HCT116 (cell line): ENCODE measurements around the gene NPIPB8. TPM values are rescaled to one million over a fixed set of nuclear protein-coding genes. Genes with fewer than 3 reads are reported as not detected.
"Not testable (repeated sequence)": the region's sequence is repeated elsewhere in the genome, so short reads cannot be mapped to it uniquely, and the experiment has no call there.

Experiments used
- ATAC-seq: fragments of 200-7000 bp; cut with Tn5 transposase; 2 replicates; pipeline ENCODE4 v1.9.1; 2020; ENCODE audit warnings: mild to moderate bottlenecking, moderate library complexity
- BruUV-seq: library from RNA; stranded (reverse); fragments of 400-500 nt; replicated peaks from 2 replicates; lab custom pipeline; 2021; lab: Mats Ljungman, UMichigan
- CTCF ChIA-PET: fragments of 300-600 bp; sonication (Branson Sonifier 250); formaldehyde crosslinking; loops from one replicate; lab custom pipeline; 2021; ENCODE audit warnings: antibody characterized with exemption; lab: Charles Lee
- POLR2A ChIA-PET: fragments of 300-600, 350-600 bp; sonication (Branson Sonifier 250); formaldehyde crosslinking; loops from one replicate; lab custom pipeline; 2021; ENCODE audit warnings: antibody characterized with exemption; lab: Charles Lee
- RAD21 ChIA-PET, 2 experiments: fragments of 300-600 bp; sonication (Branson Sonifier 250); formaldehyde crosslinking; loops; one replicate each; lab custom pipeline; 2023; ENCODE audit warnings: low total read pairs in 2 of 2; ENCODE audit not compliant: uncharacterized antibody in 2 of 2, unreplicated experiment in 2 of 2, low non-redundant PET in 1 of 2; lab: Charles Lee
- DNase-seq: peaks from one replicate; pipeline ENCODE4 v3.0.0-alpha.2; 2010; ENCODE audit warnings: low read depth, low spot score
- H2AFZ ChIP-seq: fragments of 200-600 bp; shearing (Covaris generic), sonication (generic); 2 replicates; pipeline ENCODE4 v1.6.1; 2017; ENCODE audit warnings: low read depth, mixed run types, mixed read lengths, antibody characterized with exemption, low read length; ENCODE audit not compliant: poor library complexity, severe bottlenecking
- H3K27ac ChIP-seq: 2 replicates; pipeline ENCODE4 v1.5.1; 2012; ENCODE audit warnings: low read depth, low read length
- H3K27me3 ChIP-seq: fragments of 200-600 bp; sonication (generic); 2 replicates; pipeline ENCODE4 v1.6.1; 2016; ENCODE audit warnings: mixed run types, low read length, mixed read lengths; ENCODE audit not compliant: insufficient read depth
- H3K36me3 ChIP-seq, 2 experiments: fragments of 200-500 bp in 1 of 2; fragments of 200-600 bp in 1 of 2; sonication (Bioruptor generic) in 1 of 2; sonication (generic) in 1 of 2; 2 replicates each; pipeline versions ENCODE4 v1.5.1 to v1.6.1; 2014 to 2016; ENCODE audit warnings: low read length in 2 of 2, inconsistent platforms in 1 of 2, mixed read lengths in 1 of 2, mixed run types in 1 of 2; ENCODE audit not compliant: insufficient read depth in 2 of 2, control insufficient read depth in 1 of 2
- H3K4me1 ChIP-seq, 2 experiments: fragments of 200-600 bp in 1 of 2; sonication (generic) in 1 of 2; 2 replicates each; pipeline versions ENCODE4 v1.5.1 to v1.6.1; 2012 to 2017; ENCODE audit warnings: low read length in 2 of 2, inconsistent platforms in 1 of 2, mild to moderate bottlenecking in 1 of 2, mixed read lengths in 1 of 2, mixed run types in 1 of 2, moderate library complexity in 1 of 2; ENCODE audit not compliant: insufficient read depth in 2 of 2, control insufficient read depth in 1 of 2
- H3K4me2 ChIP-seq: fragments of 200-600 bp; sonication (generic); 2 replicates; pipeline ENCODE4 v1.6.1; 2017; ENCODE audit warnings: mixed run types, low read length, mixed read lengths
- H3K4me3 ChIP-seq, 2 experiments: fragments of 200-600 bp in 1 of 2; sonication (generic) in 1 of 2; replicated peaks in 1 of 2; 2 replicates each; pipeline ENCODE4 v1.5.1; 2011 to 2016; ENCODE audit warnings: low read length in 2 of 2, control low read depth in 1 of 2, low read depth in 1 of 2, mild to moderate bottlenecking in 1 of 2, mixed read lengths in 1 of 2, mixed run types in 1 of 2
- H3K79me2 ChIP-seq: fragments of 200-600 bp; sonication (generic); 2 replicates; pipeline ENCODE4 v1.6.1; 2017; ENCODE audit warnings: mild to moderate bottlenecking, mixed run types, low read length, moderate library complexity, mixed read lengths; ENCODE audit not compliant: insufficient read depth
- H3K9ac ChIP-seq: fragments of 200-600 bp; sonication (generic); 2 replicates; pipeline ENCODE4 v1.6.1; 2016; ENCODE audit warnings: low read length, mixed read lengths
- H3K9me2 ChIP-seq: fragments of 200-600 bp; sonication (generic), shearing (Covaris generic); 2 replicates; pipeline ENCODE4 v1.6.1; 2017; ENCODE audit warnings: mixed run types, mild to moderate bottlenecking, moderate library complexity; ENCODE audit not compliant: insufficient read depth
- H3K9me3 ChIP-seq, 2 experiments: fragments of 200-500 bp in 1 of 2; fragments of 200-600 bp in 1 of 2; sonication (Bioruptor generic) in 1 of 2; sonication (generic) in 1 of 2; 2 replicates each; pipeline ENCODE4 v1.6.1; 2014 to 2017; ENCODE audit warnings: low read length in 2 of 2, mixed read lengths in 2 of 2, inconsistent platforms in 1 of 2, low read depth in 1 of 2, mild to moderate bottlenecking in 1 of 2, mixed run types in 1 of 2, moderate library complexity in 1 of 2; ENCODE audit not compliant: control insufficient read depth in 1 of 2, insufficient read depth in 1 of 2
- H4K20me1 ChIP-seq: fragments of 200-600 bp; sonication (generic), shearing (Covaris generic); 2 replicates; pipeline ENCODE4 v1.6.1; 2017; ENCODE audit warnings: mixed run types, mild to moderate bottlenecking, moderate library complexity; ENCODE audit not compliant: insufficient read depth
- intact Hi-C: fragments of 100-400 bp; cut with micrococcal nuclease; formaldehyde crosslinking; loops from 2 replicates; pipeline ENCODE4 v1.10.0; 2022
- total RNA-seq: library from RNA; stranded (reverse); gene quantifications from one replicate; pipeline ENCODE4 v1.2.1, GENCODE V29; 2021; ENCODE audit not compliant: unreplicated experiment

NPIPB8 gene
- total RNA-seq, 1 experiment from 2014 or later = 0.79 TPM

DNA sequence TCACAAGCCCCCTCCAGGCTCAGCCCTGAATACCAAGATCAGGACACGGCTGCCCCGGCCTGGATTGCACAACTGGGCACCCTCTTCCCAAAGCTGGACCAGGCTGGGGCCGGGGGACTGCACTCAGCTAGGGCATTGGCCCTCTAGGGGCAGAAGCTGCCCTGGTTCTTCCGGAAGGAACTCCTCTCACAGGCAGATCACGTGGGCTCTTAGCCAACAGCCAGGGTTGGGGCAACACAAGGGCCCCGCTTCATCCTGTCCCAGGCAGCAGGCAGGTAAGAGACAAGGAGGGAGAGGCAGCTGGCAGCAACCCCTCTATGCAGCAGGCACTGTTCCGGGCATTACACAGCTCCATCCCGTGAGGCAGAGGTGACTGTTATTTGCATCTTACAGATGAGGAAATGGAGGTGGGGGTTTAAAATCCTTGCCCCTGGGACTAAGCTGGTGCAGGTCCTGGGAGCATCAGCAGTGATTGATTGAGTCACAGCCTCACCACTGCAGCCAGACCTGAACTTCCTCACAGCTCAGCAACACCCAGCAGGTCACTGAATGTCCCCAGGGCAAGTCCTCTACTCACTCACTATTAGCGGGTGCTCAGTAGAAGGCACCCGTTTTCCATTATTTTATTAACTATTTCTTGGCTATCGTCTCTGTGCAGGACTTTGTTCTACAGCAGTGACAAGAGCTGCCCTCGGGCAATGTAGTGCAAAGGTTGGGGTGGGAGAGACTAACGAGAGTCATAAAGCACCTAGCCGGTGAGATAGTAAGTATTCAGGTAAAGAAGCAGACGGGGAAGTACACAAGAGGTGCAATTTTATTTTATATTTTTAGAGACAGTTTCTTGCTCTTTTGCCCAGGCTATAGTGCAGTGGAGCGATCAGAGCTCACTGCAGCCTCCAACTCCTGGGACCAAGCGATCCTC is 25.2 kb upstream of the NPIPB8 start:
- H3K9me3 ChIP-seq, H3K4me2 ChIP-seq, BruUV-seq, H3K9me2 ChIP-seq, intact Hi-C loops, RAD21 ChIA-PET, H3K36me3 ChIP-seq, POLR2A ChIA-PET, H3K27ac ChIP-seq, CTCF ChIA-PET, H3K4me3 ChIP-seq, H3K79me2 ChIP-seq, H3K27me3 ChIP-seq, DNase-seq, H3K9ac ChIP-seq, H2AFZ ChIP-seq, H4K20me1 ChIP-seq: not testable (repeated sequence)
- H3K4me1 ChIP-seq = peaks cover 7 to 18% of the 10 kb centered on the region in 2 experiments; a peak in 3 of 4 replicates
- peak; percentile 60 for ATAC-seq

DNA sequence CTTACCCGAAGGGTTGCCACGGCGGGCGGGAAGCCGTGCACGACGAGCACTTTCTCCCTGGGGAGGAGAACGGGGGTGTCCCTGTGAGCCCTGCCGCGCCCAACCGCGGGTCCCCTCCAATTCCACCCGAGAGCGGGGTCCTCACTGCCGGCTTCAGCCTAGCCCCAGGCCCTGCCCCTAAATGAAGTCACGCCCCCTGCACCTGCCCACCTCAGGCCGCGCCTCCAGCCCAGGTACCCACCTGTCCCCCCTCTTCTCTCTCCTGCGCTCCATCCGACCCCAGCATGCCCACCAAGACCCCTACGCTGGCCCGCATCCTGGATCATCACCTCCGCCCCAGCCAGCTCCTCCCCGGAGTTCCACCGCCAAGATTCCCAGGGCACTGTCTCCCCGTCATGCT is 24.0 kb upstream of the NPIPB8 start:
- DNase-seq, intact Hi-C loops, H3K36me3 ChIP-seq, H3K9me3 ChIP-seq, H3K27me3 ChIP-seq, H3K79me2 ChIP-seq, RAD21 ChIA-PET, CTCF ChIA-PET, H3K9me2 ChIP-seq, BruUV-seq, H4K20me1 ChIP-seq, ATAC-seq, H2AFZ ChIP-seq, H3K9ac ChIP-seq, H3K4me3 ChIP-seq, H3K4me2 ChIP-seq, POLR2A ChIA-PET, H3K27ac ChIP-seq: not testable (repeated sequence)
- peaks cover 7 to 18% of the 10 kb centered on the region in 2 experiments; a peak in 3 of 4 replicates for H3K4me1 ChIP-seq

DNA sequence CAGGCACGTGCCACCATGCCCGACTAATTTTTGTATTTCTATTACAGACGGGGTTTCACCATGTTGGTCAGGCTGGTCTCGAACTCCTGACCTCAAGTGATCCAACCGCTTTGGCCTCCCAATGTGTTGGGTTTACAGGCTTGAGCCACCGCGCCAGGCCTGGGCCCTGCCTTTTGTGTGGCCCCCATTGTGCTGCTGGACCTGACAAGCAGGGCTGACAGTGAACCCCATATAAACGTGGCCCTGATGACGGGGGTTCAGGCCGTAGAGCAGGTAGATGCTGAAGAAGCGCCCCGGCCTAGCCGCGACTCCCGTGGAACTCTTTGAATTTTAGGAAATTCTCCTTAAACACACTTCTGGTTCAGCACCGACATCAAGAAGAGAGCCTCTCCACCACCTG is 23.3 kb upstream of the NPIPB8 start:
- H3K4me3 ChIP-seq, CTCF ChIA-PET, DNase-seq, H3K9me2 ChIP-seq, RAD21 ChIA-PET, H3K27ac ChIP-seq, POLR2A ChIA-PET, intact Hi-C loops, H3K9me3 ChIP-seq, BruUV-seq, H3K79me2 ChIP-seq, H3K27me3 ChIP-seq, H3K36me3 ChIP-seq, H3K9ac ChIP-seq, H4K20me1 ChIP-seq, H3K4me2 ChIP-seq, ATAC-seq, H2AFZ ChIP-seq: not testable (repeated sequence)
- H3K4me1 ChIP-seq = peaks cover 3 to 12% of the 10 kb centered on the region in 2 experiments; a peak in 3 of 4 replicates
